NCI-H345 treated with DMSO at 0.1 percent for 48 hours (cell line): ENCODE measurements around the gene FAM118B.
"Not testable (repeated sequence)": the region's sequence is repeated elsewhere in the genome, so short reads cannot be mapped to it uniquely, and the experiment has no call there.

Experiments used
- DNase-seq: peaks from one replicate; lab custom pipeline; 2025; ENCODE audit not compliant: unreplicated experiment; lab: John Stamatoyannopoulos, UW

Gene FAM118B

DNA sequence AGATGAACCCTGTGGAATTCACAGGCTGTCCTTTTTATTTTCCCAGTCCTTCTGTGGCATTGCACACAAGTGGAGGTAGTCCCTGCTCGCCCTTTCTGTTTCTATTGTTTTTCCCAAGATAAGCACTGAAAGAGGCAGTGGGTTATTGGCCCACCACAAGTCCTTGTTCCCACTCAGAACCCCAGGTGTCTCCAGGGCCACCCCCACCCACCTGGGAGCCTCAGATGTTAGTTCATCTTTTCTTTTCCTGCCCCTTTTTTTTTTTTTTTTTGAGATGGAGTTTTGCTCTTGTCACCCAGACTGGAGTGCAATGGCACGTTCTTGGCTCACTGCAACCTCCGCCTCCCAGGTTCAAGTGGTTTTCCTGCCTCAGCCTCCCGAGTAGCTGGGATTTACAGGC lies 97.2 kb downstream of the FAM118B start:
- not testable (repeated sequence) for DNase-seq

DNA sequence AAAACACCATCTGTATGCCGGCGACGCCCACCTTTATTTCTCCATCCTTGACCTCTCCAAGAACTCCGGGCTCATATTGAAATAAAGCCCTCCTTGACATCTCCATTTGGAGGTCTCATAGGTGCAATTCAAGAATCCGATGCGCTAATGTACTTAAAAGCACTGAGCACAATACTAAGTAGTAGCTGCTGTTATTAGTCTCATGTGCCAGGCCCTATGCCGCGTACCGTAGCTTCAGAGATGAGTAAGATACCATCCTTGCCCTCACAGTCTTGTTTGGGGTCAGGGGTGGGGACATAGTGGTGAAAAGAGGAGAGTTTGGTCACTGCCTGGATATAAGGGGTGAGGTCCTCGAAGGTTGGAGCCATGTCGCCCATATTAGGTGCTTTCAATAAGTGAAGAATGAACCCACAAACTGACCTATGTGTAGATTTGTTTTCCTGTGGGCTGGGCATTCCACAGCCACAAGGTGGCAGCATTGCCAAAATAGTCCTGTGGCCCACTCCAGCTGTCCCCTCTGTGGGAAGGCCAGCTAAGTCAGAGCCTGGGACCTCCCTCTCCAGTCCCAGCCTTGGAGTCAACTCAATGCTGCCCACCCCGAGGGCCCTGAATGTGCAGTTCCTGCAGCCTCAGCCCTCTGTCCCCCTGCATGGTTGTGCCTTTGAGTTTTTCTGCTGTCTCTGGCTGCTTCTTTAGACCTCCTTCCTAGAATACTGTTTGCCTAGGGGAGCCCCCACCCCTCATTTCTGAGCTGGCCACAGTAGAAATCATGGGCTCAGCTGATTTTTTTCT lies 98.8 kb downstream of the FAM118B start:
- peak; percentile 31 for DNase-seq

GRCh38 chr11:126310992-126311310 lies 99.4 kb downstream of the FAM118B start:
- no peak for DNase-seq

DNA sequence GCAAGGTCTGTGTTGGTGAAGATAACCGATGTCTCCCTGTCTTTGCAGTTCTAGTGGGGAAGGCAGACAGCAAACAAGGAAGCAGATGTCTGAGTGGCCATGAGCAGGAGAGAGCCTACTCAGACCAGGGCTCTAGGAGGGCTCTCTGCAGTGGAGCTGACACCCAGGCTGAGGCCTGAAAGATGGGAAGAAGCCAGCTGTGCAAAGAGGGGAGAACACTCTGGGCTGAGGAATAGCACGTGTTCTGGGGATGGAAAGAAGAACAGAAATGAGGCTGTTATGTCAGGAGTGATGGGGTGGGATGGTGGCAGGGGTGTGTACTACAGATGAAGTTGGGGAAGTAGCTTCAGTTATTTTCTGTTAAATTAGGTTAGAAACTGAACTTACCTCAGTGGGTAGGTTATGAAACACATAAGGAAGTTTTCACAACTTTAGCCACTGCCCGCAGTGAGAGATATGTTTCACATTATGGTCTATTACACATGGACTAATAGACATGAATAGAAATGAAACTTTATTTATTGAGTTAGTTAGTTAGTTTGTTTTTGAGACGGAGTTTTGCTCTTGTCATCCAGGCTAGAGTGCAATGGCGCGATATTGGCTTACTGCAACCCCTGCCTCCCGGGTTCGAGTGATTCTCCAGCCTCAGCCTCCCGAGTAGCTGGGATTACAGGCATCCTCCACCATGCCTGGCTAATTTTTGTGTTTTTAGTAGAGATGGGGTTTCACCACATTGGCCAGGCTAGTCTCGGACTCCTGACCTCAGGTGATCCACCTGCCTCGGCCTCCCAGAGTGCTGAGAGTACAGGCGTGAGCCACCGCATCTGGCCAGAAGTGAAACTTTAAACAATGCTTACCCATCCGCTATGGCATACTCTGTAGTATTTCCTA lies 100.1 kb downstream of the FAM118B start:
- no peak for DNase-seq
